ENCODE data around the gene SMKR1.

GRCh38 chr7:129538790-129539189, 36.5 kb downstream of the SMKR1 start:
- TF ChIP-seq CTCF (IDR thresholded peaks at IDR 0.05) = no peak
- no peak for TF ChIP-seq POLR2A (IDR thresholded peaks at IDR 0.05)
